Heart left ventricle (tissue), 13 donors: ENCODE data around the gene IFFO2.

Experiments
- CTCF ChIP-seq, 12 donors: fragments of 200-600 bp; sonication (generic) in 4 of 12; IDR thresholded peaks; one replicate each; pipeline versions ENCODE4 v1.5.0 to v1.8.0; 2018 to 2022; ENCODE audit warnings: antibody characterized with exemption in 12 of 12, mild to moderate bottlenecking in 5 of 12
- POLR2A ChIP-seq, 2 donors: fragments of 450-650 bp; IDR thresholded peaks; one replicate each; pipeline ENCODE4 v1.6.1; 2017; ENCODE audit warnings: antibody characterized with exemption in 2 of 2, mild to moderate bottlenecking in 2 of 2, moderate library complexity in 2 of 2
- donor health status: ischemic (EF 13 %, LVEDD 7.1; RV severe dilation, severe dysfunction).
- donor health status: DM: no; HTN: yes; CAD: no.
- donor health status: DM: no; HTN: no; CAD: no.
- donor health status: ischemic (EF 25% LVEDD 6.9; RV normal size, moderate dysfunction).
- donor health status: ischemic (EF 25% LVEDD 5.7; RV mildly dilated, moderate dysfunction).
- donor health status: ischemic (EF 35%, LVEDD 5.7; RV mildly dilated, moderate dysfunction).
- donor health status: nonischemic (EF 11% LVEDD 7.7; RV severe dilation, severe dysfunction).
- donor health status: DM: yes; HTN: yes; CAD: no.
- donor health status: PGD.
- donor health status: ischemic (EF 29% LVEDD 5.4; RV normal size, mild dysfunction).
- donor health status: nonischemic (EF 23%, LVEDD 6.1; RV moderate dilation, normal function).

DNA sequence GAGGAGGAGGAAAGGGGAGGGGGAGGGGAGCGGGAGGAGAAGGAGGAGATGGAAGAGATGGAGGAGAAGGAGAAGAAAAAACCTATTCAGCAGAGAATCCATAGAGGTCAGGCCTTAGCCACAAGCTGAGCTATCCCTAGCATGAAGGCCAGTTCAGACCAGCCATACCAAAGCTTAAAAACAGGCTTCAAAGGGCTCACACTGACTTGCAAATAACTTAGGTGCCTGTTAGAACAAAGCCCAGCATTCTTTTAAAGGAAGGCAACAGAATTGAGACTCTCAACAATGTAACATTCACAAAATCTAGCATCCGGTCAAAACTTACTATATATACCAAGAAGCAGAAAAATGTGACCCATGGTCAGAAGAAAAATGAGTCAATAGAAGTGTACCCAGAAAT is 43.6 kb upstream of the IFFO2 start:
- no peak for TF ChIP-seq POLR2A (IDR thresholded peaks at IDR 0.05)
- no peak for TF ChIP-seq CTCF (IDR thresholded peaks at IDR 0.05)
